HEK293 (cell line): ENCODE results near the gene LRRC32.

Experiments
- CTCF ChIA-PET: fragments of 350-600 bp; formaldehyde crosslinking; extraction: SDS; loops from one replicate; lab custom pipeline; 2021; ENCODE audit warnings: antibody characterized with exemption; lab: Yijun Ruan, JAX
- POLR2A ChIA-PET: fragments of 300-600 bp; formaldehyde crosslinking; extraction: SDS; loops from one replicate; lab custom pipeline; 2020; ENCODE audit warnings: antibody characterized with exemption, inconsistent platforms; lab: Yijun Ruan, JAX
- H3K27ac ChIP-seq: fragments of 200-500 bp; sonication (Bioruptor generic); 2 replicates; pipeline ENCODE4 v1.5.1; 2014; ENCODE audit warnings: low read depth, low read length, control low read depth, inconsistent platforms; ENCODE audit errors: extremely low read depth
- H3K36me3 ChIP-seq, 2 experiments: fragments of 200-500 bp in 1 of 2; sonication (Bioruptor generic) in 1 of 2; 1 replicate in 1 of 2; 2 replicates in 1 of 2; pipeline ENCODE4 v1.5.1; 2014 to 2017; ENCODE audit warnings: inconsistent platforms in 2 of 2, low read length in 2 of 2; ENCODE audit not compliant: control insufficient read depth in 2 of 2, insufficient read depth in 1 of 2
- H3K4me1 ChIP-seq: fragments of 200-500 bp; sonication (Bioruptor generic); 2 replicates; pipeline ENCODE4 v1.5.1; 2014; ENCODE audit warnings: mild to moderate bottlenecking, low read length, inconsistent platforms; ENCODE audit not compliant: control insufficient read depth, insufficient read depth
- H3K4me3 ChIP-seq: 2 replicates; pipeline ENCODE4 v1.5.1; 2011; ENCODE audit warnings: low read depth, mild to moderate bottlenecking, control low read depth, low read length, moderate library complexity
- H3K9me3 ChIP-seq: fragments of 200-500 bp; sonication (Bioruptor generic); 2 replicates; pipeline ENCODE4 v1.5.1; 2014; ENCODE audit warnings: low read depth, low read length, inconsistent platforms; ENCODE audit not compliant: control insufficient read depth, insufficient read depth
- BCL11B ChIP-seq: fragments of 450-650 bp; formaldehyde crosslinking; IDR thresholded peaks from 2 replicates; pipeline ENCODE4 v1.5.1; 2016; ENCODE audit warnings: low read depth, missing biosample characterization, missing genetic modification characterization
- HOXC10 ChIP-seq: sonication (generic); formaldehyde crosslinking; IDR thresholded peaks from 2 replicates; pipeline ENCODE4 v1.8.1; 2023; ENCODE audit warnings: mild to moderate bottlenecking, missing genetic modification reagents
- KLF16 ChIP-seq: fragments of 450-650 bp; formaldehyde crosslinking; IDR thresholded peaks from 2 replicates; pipeline ENCODE4 v1.5.1; 2017; ENCODE audit warnings: missing biosample characterization, missing genetic modification characterization
- KLF7 ChIP-seq: fragments of 450-650 bp; formaldehyde crosslinking; IDR thresholded peaks from 2 replicates; pipeline ENCODE4 v1.5.1; 2016; ENCODE audit warnings: missing biosample characterization, missing genetic modification characterization, borderline replicate concordance
- ZBTB1 ChIP-seq: fragments of 450-650 bp; formaldehyde crosslinking; IDR thresholded peaks from 2 replicates; pipeline ENCODE4 v1.5.1; 2016; ENCODE audit warnings: missing biosample characterization, missing genetic modification characterization
- ZBTB17 ChIP-seq: fragments of 450-650 bp; formaldehyde crosslinking; IDR thresholded peaks from 2 replicates; pipeline ENCODE4 v1.5.1; 2016; ENCODE audit warnings: missing biosample characterization, missing genetic modification characterization
- ZFP3 ChIP-seq: fragments of 450-650 bp; formaldehyde crosslinking; IDR thresholded peaks from 2 replicates; pipeline ENCODE4 v1.5.1; 2016; ENCODE audit warnings: low read depth, missing biosample characterization, missing genetic modification characterization
- ZFP69B ChIP-seq: fragments of 450-650 bp; formaldehyde crosslinking; IDR thresholded peaks from 2 replicates; pipeline ENCODE4 v1.5.1; 2016; ENCODE audit warnings: missing biosample characterization, missing genetic modification characterization
- ZNF121 ChIP-seq: fragments of 450-650 bp; formaldehyde crosslinking; IDR thresholded peaks from 2 replicates; pipeline ENCODE4 v1.5.1; 2016; ENCODE audit warnings: missing biosample characterization, missing genetic modification characterization
- ZNF211 ChIP-seq: fragments of 450-650 bp; formaldehyde crosslinking; IDR thresholded peaks from 2 replicates; pipeline ENCODE4 v1.5.1; 2016; ENCODE audit warnings: low read depth, missing biosample characterization, missing genetic modification characterization
- ZNF223 ChIP-seq: fragments of 450-650 bp; formaldehyde crosslinking; IDR thresholded peaks from 2 replicates; pipeline ENCODE4 v1.5.1; 2016; ENCODE audit warnings: missing biosample characterization, missing genetic modification characterization
- ZNF324 ChIP-seq: fragments of 450-650 bp; formaldehyde crosslinking; IDR thresholded peaks from 2 replicates; pipeline ENCODE4 v1.5.1; 2016; ENCODE audit warnings: missing biosample characterization, missing genetic modification characterization
- ZNF341 ChIP-seq: fragments of 450-650 bp; formaldehyde crosslinking; IDR thresholded peaks from 2 replicates; pipeline ENCODE4; 2016; ENCODE audit warnings: low read depth, missing biosample characterization, missing genetic modification characterization
- ZNF366 ChIP-seq: fragments of 450-650 bp; formaldehyde crosslinking; conservative IDR thresholded peaks from 2 replicates; pipeline ENCODE4 v1.5.1; 2016; ENCODE audit warnings: missing biosample characterization, missing genetic modification characterization
- ZNF394 ChIP-seq: fragments of 450-650 bp; formaldehyde crosslinking; IDR thresholded peaks from 2 replicates; pipeline ENCODE4 v1.5.1; 2016; ENCODE audit warnings: missing biosample characterization, missing genetic modification characterization, mild to moderate bottlenecking, moderate library complexity, borderline replicate concordance
- ZNF404 ChIP-seq: fragments of 450-650 bp; formaldehyde crosslinking; IDR thresholded peaks from 2 replicates; pipeline ENCODE4 v1.5.1; 2017; ENCODE audit warnings: missing biosample characterization, missing genetic modification characterization
- ZNF521 ChIP-seq: fragments of 450-650 bp; formaldehyde crosslinking; IDR thresholded peaks from 2 replicates; pipeline ENCODE4 v1.5.1; 2017; ENCODE audit warnings: missing biosample characterization, mild to moderate bottlenecking, missing genetic modification characterization
- ZNF529 ChIP-seq: fragments of 450-650 bp; formaldehyde crosslinking; IDR thresholded peaks from 2 replicates; pipeline ENCODE4 v1.5.1; 2017; ENCODE audit warnings: missing genetic modification characterization, missing biosample characterization; ENCODE audit not compliant: insufficient replicate concordance
- ZNF624 ChIP-seq: fragments of 450-650 bp; formaldehyde crosslinking; IDR thresholded peaks from 2 replicates; pipeline ENCODE4 v1.5.1; 2017; ENCODE audit warnings: missing biosample characterization, missing genetic modification characterization
- ZNF837 ChIP-seq: fragments of 450-650 bp; formaldehyde crosslinking; IDR thresholded peaks from 2 replicates; pipeline ENCODE4 v1.5.1; 2016; ENCODE audit warnings: missing biosample characterization, missing genetic modification characterization
- ZSCAN23 ChIP-seq: fragments of 450-650 bp; formaldehyde crosslinking; IDR thresholded peaks from 2 replicates; pipeline ENCODE4 v1.5.1; 2016; ENCODE audit warnings: missing biosample characterization, missing genetic modification characterization
- TF ChIP-seq, protein P1 (sequence below): fragments of 450-650 bp; formaldehyde crosslinking; optimal IDR thresholded peaks from 2 replicates; pipeline ENCODE3; 2016; ENCODE audit warnings: missing biosample characterization, mild to moderate bottlenecking, missing genetic modification characterization
- TF ChIP-seq, protein P2 (sequence below): fragments of 450-650 bp; formaldehyde crosslinking; IDR thresholded peaks from 2 replicates; pipeline ENCODE4 v1.5.1; 2016; ENCODE audit warnings: missing biosample characterization, missing genetic modification characterization
- TF ChIP-seq, protein P3 (sequence below): fragments of 450-650 bp; formaldehyde crosslinking; IDR thresholded peaks from 2 replicates; pipeline ENCODE4 v1.5.1; 2016; ENCODE audit warnings: missing biosample characterization, missing genetic modification characterization, borderline replicate concordance
- TF ChIP-seq, protein P4 (sequence below): fragments of 450-650 bp; formaldehyde crosslinking; IDR thresholded peaks from 2 replicates; pipeline ENCODE4 v1.5.1; 2017; ENCODE audit warnings: missing biosample characterization, missing genetic modification characterization

LRRC32 gene

DNA sequence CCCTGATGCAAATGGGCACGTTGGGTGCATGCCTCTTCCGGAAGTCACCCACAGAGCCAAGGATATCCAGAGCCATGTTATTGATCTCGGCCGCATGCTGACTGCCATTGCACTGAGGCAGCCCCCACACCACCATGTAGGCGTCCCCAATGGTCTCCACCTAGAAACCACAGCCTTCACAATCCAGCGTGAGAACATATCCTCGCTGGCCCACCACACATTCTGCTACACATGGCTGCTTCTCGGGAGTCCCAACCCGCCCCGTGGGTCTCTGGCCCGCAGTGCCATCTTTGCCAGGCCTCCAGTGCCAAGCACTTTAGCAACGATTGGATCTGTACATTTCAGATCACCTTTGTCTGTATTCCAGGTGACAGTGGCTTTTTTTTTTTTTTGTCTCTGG, 26.2 kb upstream of the LRRC32 start:
- no peaks in the 10 kb centered on the region for H3K9me3 ChIP-seq
- CTCF ChIA-PET = no interaction called here
- no peaks in the 10 kb centered on the region for H3K36me3 ChIP-seq
- H3K4me3 ChIP-seq = no peak overlapping the region
- TF ChIP-seq BCL11B (tag by site-specific recombination) (no peak), ZNF394 (tag by site-specific recombination) (no peak), ZBTB17 (tag by site-specific recombination) (no peak), KLF7 (tag by site-specific recombination) (no peak), ZNF223 (tag by site-specific recombination) (no peak), ZNF211 (tag by site-specific recombination) (no peak), ZNF837 (tag by site-specific recombination) (no peak), KLF16 (no peak), ZFP69B (tag by site-specific recombination) (no peak), ZNF624 (tag by site-specific recombination) (no peak), ZNF521 (tag by site-specific recombination) (no peak), ZBTB1 (tag by site-specific recombination) (no peak), ZNF324 (tag by site-specific recombination) (no peak)
- TF ChIP-seq, protein P1, sequence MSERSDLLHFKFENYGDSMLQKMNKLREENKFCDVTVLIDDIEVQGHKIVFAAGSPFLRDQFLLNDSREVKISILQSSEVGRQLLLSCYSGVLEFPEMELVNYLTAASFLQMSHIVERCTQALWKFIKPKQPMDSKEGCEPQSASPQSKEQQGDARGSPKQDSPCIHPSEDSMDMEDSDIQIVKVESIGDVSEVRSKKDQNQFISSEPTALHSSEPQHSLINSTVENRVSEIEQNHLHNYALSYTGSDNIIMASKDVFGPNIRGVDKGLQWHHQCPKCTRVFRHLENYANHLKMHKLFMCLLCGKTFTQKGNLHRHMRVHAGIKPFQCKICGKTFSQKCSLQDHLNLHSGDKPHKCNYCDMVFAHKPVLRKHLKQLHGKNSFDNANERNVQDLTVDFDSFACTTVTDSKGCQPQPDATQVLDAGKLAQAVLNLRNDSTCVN (tag by site-specific recombination) = no peak
- TF ChIP-seq, protein P2, sequence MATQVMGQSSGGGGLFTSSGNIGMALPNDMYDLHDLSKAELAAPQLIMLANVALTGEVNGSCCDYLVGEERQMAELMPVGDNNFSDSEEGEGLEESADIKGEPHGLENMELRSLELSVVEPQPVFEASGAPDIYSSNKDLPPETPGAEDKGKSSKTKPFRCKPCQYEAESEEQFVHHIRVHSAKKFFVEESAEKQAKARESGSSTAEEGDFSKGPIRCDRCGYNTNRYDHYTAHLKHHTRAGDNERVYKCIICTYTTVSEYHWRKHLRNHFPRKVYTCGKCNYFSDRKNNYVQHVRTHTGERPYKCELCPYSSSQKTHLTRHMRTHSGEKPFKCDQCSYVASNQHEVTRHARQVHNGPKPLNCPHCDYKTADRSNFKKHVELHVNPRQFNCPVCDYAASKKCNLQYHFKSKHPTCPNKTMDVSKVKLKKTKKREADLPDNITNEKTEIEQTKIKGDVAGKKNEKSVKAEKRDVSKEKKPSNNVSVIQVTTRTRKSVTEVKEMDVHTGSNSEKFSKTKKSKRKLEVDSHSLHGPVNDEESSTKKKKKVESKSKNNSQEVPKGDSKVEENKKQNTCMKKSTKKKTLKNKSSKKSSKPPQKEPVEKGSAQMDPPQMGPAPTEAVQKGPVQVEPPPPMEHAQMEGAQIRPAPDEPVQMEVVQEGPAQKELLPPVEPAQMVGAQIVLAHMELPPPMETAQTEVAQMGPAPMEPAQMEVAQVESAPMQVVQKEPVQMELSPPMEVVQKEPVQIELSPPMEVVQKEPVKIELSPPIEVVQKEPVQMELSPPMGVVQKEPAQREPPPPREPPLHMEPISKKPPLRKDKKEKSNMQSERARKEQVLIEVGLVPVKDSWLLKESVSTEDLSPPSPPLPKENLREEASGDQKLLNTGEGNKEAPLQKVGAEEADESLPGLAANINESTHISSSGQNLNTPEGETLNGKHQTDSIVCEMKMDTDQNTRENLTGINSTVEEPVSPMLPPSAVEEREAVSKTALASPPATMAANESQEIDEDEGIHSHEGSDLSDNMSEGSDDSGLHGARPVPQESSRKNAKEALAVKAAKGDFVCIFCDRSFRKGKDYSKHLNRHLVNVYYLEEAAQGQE = no peak
- no peak overlapping the region for H3K27ac ChIP-seq
- H3K4me1 ChIP-seq = no peaks in the 10 kb centered on the region
- POLR2A ChIA-PET = no interaction called here

DNA sequence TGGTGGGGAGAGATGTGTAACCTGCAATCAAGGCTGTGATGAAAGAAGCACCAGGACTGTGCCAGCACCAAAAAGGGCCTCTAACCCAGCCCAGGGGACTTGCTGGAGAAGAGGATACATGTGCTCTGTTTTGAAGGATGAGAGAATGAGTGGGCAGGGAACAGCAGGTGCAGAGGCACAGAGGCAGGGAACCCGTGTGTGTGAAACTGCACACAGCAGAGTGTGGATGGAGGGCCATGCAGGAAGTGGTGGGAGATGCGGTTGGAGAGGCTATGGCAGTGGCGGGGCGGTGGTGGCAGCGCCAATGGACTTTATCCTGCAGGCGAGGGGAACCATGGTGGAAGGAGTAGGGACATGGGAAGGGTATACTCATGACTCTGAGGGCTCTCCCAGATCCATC, 25.2 kb upstream of the LRRC32 start:
- Histone ChIP-seq H3K36me3 (no peaks in the 10 kb centered on the region), H3K4me1 (no peaks in the 10 kb centered on the region), H3K4me3 (no peak overlapping the region), H3K9me3 (no peaks in the 10 kb centered on the region), H3K27ac (no peak overlapping the region)
- ChIA-PET POLR2A (no interaction called here), CTCF (interaction anchor here (0.7 to 0.8 kb wide), 2 partner anchors 171 to 366 kb away, joined by 3 read pairs; no protein-coding TSS in a partner anchor)
- TF ChIP-seq ZNF121 (tag by site-specific recombination) = no peak
- TF ChIP-seq ZNF341 (tag by site-specific recombination) = no peak
- no peak for TF ChIP-seq ZSCAN23 (tag by site-specific recombination)
- TF ChIP-seq, protein P3, sequence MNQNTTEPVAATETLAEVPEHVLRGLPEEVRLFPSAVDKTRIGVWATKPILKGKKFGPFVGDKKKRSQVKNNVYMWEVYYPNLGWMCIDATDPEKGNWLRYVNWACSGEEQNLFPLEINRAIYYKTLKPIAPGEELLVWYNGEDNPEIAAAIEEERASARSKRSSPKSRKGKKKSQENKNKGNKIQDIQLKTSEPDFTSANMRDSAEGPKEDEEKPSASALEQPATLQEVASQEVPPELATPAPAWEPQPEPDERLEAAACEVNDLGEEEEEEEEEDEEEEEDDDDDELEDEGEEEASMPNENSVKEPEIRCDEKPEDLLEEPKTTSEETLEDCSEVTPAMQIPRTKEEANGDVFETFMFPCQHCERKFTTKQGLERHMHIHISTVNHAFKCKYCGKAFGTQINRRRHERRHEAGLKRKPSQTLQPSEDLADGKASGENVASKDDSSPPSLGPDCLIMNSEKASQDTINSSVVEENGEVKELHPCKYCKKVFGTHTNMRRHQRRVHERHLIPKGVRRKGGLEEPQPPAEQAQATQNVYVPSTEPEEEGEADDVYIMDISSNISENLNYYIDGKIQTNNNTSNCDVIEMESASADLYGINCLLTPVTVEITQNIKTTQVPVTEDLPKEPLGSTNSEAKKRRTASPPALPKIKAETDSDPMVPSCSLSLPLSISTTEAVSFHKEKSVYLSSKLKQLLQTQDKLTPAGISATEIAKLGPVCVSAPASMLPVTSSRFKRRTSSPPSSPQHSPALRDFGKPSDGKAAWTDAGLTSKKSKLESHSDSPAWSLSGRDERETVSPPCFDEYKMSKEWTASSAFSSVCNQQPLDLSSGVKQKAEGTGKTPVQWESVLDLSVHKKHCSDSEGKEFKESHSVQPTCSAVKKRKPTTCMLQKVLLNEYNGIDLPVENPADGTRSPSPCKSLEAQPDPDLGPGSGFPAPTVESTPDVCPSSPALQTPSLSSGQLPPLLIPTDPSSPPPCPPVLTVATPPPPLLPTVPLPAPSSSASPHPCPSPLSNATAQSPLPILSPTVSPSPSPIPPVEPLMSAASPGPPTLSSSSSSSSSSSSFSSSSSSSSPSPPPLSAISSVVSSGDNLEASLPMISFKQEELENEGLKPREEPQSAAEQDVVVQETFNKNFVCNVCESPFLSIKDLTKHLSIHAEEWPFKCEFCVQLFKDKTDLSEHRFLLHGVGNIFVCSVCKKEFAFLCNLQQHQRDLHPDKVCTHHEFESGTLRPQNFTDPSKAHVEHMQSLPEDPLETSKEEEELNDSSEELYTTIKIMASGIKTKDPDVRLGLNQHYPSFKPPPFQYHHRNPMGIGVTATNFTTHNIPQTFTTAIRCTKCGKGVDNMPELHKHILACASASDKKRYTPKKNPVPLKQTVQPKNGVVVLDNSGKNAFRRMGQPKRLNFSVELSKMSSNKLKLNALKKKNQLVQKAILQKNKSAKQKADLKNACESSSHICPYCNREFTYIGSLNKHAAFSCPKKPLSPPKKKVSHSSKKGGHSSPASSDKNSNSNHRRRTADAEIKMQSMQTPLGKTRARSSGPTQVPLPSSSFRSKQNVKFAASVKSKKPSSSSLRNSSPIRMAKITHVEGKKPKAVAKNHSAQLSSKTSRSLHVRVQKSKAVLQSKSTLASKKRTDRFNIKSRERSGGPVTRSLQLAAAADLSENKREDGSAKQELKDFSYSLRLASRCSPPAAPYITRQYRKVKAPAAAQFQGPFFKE (tag by site-specific recombination) = no peak
- no peak for TF ChIP-seq ZNF529
- TF ChIP-seq, protein P4, sequence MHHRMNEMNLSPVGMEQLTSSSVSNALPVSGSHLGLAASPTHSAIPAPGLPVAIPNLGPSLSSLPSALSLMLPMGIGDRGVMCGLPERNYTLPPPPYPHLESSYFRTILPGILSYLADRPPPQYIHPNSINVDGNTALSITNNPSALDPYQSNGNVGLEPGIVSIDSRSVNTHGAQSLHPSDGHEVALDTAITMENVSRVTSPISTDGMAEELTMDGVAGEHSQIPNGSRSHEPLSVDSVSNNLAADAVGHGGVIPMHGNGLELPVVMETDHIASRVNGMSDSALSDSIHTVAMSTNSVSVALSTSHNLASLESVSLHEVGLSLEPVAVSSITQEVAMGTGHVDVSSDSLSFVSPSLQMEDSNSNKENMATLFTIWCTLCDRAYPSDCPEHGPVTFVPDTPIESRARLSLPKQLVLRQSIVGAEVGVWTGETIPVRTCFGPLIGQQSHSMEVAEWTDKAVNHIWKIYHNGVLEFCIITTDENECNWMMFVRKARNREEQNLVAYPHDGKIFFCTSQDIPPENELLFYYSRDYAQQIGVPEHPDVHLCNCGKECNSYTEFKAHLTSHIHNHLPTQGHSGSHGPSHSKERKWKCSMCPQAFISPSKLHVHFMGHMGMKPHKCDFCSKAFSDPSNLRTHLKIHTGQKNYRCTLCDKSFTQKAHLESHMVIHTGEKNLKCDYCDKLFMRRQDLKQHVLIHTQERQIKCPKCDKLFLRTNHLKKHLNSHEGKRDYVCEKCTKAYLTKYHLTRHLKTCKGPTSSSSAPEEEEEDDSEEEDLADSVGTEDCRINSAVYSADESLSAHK = no peak
- TF ChIP-seq ZFP3 = no peak
- TF ChIP-seq ZNF366 (tag by site-specific recombination) = no peak
- no peak for TF ChIP-seq HOXC10 (CRISPR knock-in tag)
- no peak for TF ChIP-seq ZNF404
